Measurements from ENCODE around the gene CLEC2L. TPM values are rescaled to one million over a fixed set of nuclear protein-coding genes. Genes with fewer than 3 reads are reported as not detected.

CLEC2L gene
- total RNA-seq, 1 experiment from 2014 or later, result not detected

- Histone ChIP-seq H3K4me3 (no peak overlapping the region), H2AFZ (no peak overlapping the region), H3K9me3 (ENCODE audit: insufficient read depth, low read depth) (no peaks in the 10 kb centered on the region), H3K79me2 (ENCODE audit: low read depth) (no peaks in the 10 kb centered on the region), H3F3A (ENCODE audit: insufficient read depth, low read depth) (no peaks in the 10 kb centered on the region), H3K9me2 (ENCODE audit: insufficient read depth) (no peaks in the 10 kb centered on the region), H3K27me3 (ENCODE audit: insufficient read depth, low read depth) (peaks cover 19% of the 10 kb centered on the region), H3K36me3 (ENCODE audit: low read depth) (no peaks in the 10 kb centered on the region), H3K27ac (no peak overlapping the region), H3K4me1 (replicated peaks; ENCODE audit: insufficient read depth) (no peaks in the 10 kb centered on the region), H3K4me2 (no peak overlapping the region), H4K20me1 (ENCODE audit: insufficient read depth) (no peaks in the 10 kb centered on the region)
- TF ChIP-seq EZH2 (IDR thresholded peaks at IDR 0.05; ENCODE audit: low read depth) (no peak), CTCF (conservative IDR thresholded peaks at IDR 0.05) (no peak)
- ChIA-PET CTCF (no interaction called here), POLR2A (ENCODE audit: unreplicated experiment) (no interaction called here)
- intact Hi-C loops (cut with micrococcal nuclease; ENCODE audit: unreplicated experiment), result no loop called here
- peak in 1 of 2 experiments; percentile 26 for DNase-seq
- BruUV-seq (replicated peaks), result no TSS peak
Observed at GRCh38 chr7:139525750-139526149, 2.3 kb downstream of the CLEC2L start.

- H3K79me2 ChIP-seq (ENCODE audit: low read depth), result no peaks in the 10 kb centered on the region
- H3K27me3 ChIP-seq (ENCODE audit: insufficient read depth, low read depth), result peaks cover 19% of the 10 kb centered on the region
- no peaks in the 10 kb centered on the region for H3F3A ChIP-seq (ENCODE audit: insufficient read depth, low read depth)
- no peak overlapping the region for H3K4me3 ChIP-seq
- TF ChIP-seq CTCF (conservative IDR thresholded peaks at IDR 0.05), result no peak
- no peak for TF ChIP-seq EZH2 (IDR thresholded peaks at IDR 0.05; ENCODE audit: low read depth)
- no peaks in the 10 kb centered on the region for H3K4me1 ChIP-seq (replicated peaks; ENCODE audit: insufficient read depth)
- no peak overlapping the region for H2AFZ ChIP-seq
- H3K9me3 ChIP-seq (ENCODE audit: insufficient read depth, low read depth), result no peaks in the 10 kb centered on the region
- ChIA-PET CTCF (no interaction called here), POLR2A (ENCODE audit: unreplicated experiment) (no interaction called here)
- no peaks in the 10 kb centered on the region for H3K9me2 ChIP-seq (ENCODE audit: insufficient read depth)
- no TSS peak for BruUV-seq (replicated peaks)
- DNase-seq, result peak in 1 of 2 experiments; percentile 21
- H4K20me1 ChIP-seq (ENCODE audit: insufficient read depth), result no peaks in the 10 kb centered on the region
- H3K27ac ChIP-seq, result no peak overlapping the region
- intact Hi-C loops (cut with micrococcal nuclease; ENCODE audit: unreplicated experiment), result no loop called here
- H3K4me2 ChIP-seq, result no peak overlapping the region
- H3K36me3 ChIP-seq (ENCODE audit: low read depth), result no peaks in the 10 kb centered on the region
Observed at GRCh38 chr7:139526578-139527544, 3.4 kb downstream of the CLEC2L start.

GRCh38 chr7:139531094-139531493 is 7.6 kb downstream of the CLEC2L start:
- Histone ChIP-seq H3K4me3 (no peak overlapping the region), H3K79me2 (ENCODE audit: low read depth) (no peaks in the 10 kb centered on the region), H3F3A (ENCODE audit: insufficient read depth, low read depth) (no peaks in the 10 kb centered on the region), H4K20me1 (ENCODE audit: insufficient read depth) (no peaks in the 10 kb centered on the region), H3K36me3 (ENCODE audit: low read depth) (no peaks in the 10 kb centered on the region), H2AFZ (no peak overlapping the region), H3K9me2 (ENCODE audit: insufficient read depth) (no peaks in the 10 kb centered on the region), H3K27ac (no peak overlapping the region), H3K9me3 (ENCODE audit: insufficient read depth, low read depth) (no peaks in the 10 kb centered on the region), H3K4me1 (replicated peaks; ENCODE audit: insufficient read depth) (no peaks in the 10 kb centered on the region), H3K27me3 (ENCODE audit: insufficient read depth, low read depth) (peaks cover 57% of the 10 kb centered on the region), H3K4me2 (no peak overlapping the region)
- no peak for TF ChIP-seq EZH2 (IDR thresholded peaks at IDR 0.05; ENCODE audit: low read depth)
- TF ChIP-seq CTCF (conservative IDR thresholded peaks at IDR 0.05), result no peak
- BruUV-seq (replicated peaks), result no TSS peak
- ChIA-PET POLR2A (ENCODE audit: unreplicated experiment) (no interaction called here), CTCF (no interaction called here)
- DNase-seq, result no peak
- intact Hi-C loops (cut with micrococcal nuclease; ENCODE audit: unreplicated experiment), result no loop called here

Measured in PC-9 (cell line).